HG02588 (cell line): ENCODE results near the gene GPR162.
"Not testable (repeated sequence)": the region's sequence is repeated elsewhere in the genome, so short reads cannot be mapped to it uniquely, and the experiment has no call there.

Source experiments
- ATAC-seq: cut with Tn5 transposase; IDR thresholded peaks from one replicate; pipeline ENCODE4 v1.9.1; 2021; ENCODE audit warnings: mild to moderate bottlenecking, moderate library complexity; ENCODE audit not compliant: unreplicated experiment

Gene GPR162

DNA sequence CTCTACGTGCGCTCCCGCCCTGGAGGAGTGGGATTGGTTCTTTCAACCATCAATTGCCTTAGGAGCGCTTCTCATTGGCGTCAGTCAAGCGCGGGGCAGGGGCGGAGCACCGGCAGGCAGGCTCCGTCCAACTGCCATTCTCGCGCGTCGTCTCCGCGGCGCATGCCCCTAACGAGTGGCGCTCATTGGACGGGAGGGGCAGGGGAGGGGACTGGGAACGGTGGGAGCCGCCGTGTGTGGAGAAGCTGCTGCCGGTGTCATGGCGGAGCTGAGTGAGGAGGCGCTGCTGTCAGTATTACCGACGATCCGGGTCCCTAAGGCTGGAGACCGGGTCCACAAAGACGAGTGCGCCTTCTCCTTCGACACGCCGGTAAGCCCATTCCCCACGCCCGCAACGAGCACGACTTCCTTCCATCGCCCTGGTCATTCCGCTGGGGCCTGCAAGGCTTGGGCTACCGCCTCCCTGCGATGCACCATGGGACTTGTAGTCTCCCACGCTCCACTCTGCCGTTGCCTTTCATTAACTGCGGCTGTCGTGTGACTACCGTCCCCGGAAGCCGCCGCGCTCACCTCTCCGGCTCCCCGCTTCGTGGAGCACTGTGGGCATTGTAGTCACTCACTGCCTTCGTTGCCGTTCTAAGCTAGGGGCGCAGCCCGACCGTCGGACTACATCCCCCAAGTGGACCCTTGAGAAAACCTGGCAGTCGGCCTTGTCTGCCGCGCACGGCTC, 30.5 kb downstream of the GPR162 start, which contains the start of gene USP5:
Gene USP5 (plus strand): TSS at position 230 of the 730 bp plus-strand sequence. CDS start 30 bp downstream, at position 260.
- ATAC-seq: peak; percentile 70

DNA sequence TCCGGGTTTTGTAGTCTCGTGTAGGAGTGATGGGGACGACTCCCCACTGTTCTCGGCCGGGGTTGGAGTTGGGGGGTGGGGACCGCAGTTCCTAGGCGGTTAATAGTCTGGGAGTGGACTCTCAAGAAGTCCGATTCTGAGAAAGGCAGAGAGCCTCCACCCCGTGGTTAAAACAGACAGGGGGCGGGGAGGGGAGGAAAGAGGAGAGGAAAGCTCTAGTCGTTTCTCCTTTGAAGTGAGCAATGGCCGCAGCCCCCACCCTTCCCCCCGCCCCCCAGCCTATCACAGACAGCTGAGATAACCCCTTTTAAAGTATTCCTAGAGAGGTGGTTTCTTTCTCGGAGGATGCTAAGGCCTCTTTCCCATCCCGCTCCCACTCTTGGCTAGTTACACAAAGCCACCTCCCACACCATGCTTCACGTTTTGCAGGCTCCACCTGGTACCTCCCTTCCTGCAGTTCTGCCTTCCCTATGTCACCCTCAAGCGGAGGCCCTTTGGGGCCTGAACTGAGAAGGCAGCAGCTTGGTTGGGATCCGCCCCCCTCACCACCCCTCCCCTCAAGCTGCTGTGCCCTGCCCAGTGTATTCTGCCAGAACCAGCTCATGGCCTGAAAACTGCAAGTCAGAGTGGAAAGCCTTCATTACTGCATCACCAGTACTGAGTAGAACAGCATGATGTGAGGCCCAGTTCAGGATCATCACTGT, 31.2 kb downstream of the GPR162 start:
- ATAC-seq: no peak

DNA sequence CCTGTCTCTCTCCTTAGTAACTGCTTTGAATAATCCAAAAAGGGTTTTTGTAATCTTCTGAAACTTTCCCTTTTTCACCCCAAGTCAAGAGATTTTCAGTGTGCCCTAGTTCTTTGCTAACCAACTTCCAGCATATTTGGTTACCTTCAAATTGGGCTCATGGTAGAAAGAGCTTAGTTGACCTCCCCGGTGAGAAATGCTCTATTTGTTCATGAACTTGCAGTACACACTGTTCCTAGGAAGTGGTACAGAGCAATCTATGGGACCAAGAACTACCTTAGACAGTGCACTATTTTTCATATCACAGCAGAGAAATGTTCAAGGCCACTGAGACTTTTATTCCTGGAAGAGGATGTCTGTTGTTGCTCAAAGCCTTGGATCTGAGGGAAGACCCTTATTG, 32.0 kb downstream of the GPR162 start:
- ATAC-seq: no peak

DNA sequence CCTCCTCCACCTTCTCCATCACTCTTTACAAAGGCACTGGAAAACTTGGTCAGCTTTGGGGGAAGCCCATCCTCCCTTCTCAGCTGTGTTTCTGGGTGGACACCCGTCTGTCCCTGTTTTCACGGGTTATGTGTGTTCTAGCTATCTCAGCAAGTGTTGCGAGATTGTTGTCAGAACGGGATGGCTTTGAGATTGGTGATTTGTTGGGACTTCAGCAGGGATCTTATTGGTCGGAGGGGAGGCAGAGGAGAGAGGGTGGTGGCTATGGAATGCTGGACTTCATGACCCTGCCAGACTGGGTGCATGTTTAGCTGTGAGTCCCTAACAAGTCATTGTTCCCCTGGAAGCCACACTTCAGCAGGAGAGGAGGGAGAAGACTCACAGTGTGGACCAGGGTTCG, 32.4 kb downstream of the GPR162 start:
- no peak for ATAC-seq

DNA sequence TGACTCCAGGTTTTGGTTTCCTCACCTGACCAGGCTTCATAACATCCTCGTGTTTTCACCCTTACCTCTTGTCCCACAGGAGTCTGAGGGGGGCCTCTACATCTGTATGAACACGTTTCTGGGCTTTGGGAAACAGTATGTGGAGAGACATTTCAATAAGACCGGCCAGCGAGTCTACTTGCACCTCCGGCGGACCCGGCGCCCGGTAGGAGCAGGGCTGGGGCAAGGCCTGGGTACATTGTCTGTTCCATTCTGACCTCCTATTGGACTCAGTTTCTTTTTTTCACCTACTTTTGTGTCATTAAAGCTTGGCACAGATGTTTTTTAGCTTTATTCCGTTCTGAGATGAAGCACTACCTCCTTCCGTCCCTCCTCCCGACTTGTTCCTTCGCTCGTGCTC, 33.7 kb downstream of the GPR162 start:
- no peak for ATAC-seq

DNA sequence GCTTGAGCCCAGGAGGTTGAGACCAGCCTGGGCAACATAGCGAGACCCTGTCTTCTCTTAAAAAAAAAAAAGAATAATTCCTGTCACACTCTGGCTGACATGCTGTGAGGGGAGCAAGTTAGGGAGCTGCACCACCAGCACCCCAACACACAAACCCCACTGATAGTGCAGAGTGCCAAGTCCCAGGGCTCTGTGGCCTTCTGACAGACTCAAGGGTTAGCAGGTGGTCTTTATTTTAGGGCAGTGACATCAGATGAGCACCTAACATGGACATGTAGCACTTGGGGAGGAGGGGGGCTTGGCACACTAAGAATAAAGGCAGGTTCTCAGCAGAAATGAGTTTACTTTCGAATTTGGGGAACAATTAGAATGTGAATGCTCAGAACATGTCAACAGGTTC, 37.2 kb downstream of the GPR162 start:
- no peak for ATAC-seq

DNA sequence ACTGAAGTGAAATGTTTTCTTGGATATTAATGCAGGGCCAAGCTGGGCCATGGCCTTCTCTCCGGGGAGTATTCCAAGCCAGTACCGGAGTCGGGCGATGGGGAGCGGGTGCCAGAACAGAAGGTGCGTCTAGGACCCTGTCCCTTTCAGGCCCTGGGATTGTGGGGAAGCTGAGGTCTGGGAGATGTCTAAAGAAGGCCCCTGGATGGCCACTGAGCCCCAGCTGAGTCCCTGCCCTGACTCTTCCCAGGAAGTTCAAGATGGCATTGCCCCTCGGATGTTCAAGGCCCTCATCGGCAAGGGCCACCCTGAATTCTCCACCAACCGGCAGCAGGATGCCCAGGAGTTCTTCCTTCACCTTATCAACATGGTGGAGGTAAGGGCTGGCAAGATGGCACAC, 38.5 kb downstream of the GPR162 start:
- no peak for ATAC-seq

DNA sequence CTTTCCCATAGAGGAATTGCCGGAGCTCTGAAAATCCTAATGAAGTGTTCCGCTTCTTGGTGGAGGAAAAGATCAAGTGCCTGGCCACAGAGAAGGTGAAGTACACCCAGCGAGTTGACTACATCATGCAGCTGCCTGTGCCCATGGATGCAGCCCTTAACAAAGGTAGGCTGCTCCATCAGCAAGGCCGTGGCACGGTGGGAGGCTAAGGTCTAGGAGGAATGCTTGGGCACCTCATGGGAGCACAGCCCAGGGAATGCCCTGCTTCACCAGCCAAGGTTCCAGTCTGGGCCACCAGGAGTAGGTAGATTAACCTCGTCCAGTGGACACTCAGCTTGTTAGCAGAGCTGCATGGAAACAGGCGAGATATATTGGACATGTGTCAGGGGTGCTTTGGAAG, 39.3 kb downstream of the GPR162 start:
- no peak for ATAC-seq

DNA sequence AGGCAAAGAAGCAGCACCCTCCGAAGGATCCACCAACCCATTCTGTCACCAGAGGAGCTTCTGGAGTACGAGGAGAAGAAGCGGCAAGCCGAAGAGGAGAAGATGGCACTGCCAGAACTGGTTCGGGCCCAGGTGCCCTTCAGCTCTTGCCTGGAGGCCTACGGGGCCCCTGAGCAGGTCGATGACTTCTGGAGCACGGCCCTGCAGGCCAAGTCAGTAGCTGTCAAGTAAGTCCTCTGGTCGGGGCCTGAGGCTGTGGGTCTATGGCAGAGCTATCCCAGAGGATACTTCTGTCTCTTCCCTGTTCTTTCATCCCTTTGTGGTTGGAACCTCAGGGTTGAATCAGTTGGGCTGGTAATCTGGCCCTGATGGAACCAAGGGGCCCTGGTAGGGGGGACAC, 39.8 kb downstream of the GPR162 start:
- ATAC-seq: no peak

DNA sequence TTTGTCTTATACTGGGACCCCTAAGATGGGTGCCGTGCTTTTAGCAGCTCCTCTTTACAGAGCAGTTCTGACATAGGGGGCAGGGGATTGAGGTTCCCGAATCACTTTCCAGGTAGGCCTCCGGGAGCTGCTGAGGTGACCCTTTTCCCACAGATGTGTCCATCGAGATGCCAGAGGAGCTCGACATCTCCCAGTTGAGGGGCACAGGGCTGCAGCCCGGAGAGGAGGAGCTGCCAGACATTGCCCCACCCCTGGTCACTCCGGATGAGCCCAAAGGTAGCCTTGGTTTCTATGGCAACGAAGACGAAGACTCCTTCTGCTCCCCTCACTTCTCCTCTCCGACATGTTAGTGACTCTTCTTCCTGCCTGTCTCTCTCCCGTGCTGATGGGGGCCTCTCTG, 41.4 kb downstream of the GPR162 start:
- ATAC-seq: no peak

DNA sequence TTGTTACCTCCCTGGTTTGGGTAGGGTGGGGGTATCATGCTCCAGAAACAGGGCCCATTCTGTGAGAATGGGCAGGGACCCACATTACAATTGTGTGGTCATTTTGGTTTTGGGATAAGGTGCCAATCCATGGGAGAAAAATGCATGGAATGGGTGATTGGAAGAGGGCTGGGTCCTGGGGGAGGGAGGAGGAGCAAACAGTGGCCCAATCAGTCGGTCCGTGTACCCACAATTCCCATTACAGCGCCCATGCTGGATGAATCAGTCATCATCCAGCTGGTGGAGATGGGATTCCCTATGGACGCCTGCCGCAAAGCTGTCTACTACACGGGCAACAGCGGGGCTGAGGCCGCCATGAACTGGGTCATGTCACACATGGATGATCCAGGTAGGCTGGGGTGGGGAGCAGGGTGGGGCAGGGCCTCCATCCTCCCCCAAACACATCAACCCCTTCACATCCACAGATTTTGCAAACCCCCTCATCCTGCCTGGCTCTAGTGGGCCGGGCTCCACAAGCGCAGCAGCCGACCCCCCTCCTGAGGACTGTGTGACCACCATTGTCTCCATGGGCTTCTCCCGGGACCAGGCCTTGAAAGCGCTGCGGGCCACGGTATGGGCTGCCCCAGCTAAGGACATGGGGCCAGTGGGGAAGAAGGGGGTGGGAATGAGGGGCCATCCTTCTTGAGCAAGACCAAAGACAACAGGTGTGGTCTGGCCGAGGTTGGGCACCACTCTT, 42.1 kb downstream of the GPR162 start:
- ATAC-seq: no peak

DNA sequence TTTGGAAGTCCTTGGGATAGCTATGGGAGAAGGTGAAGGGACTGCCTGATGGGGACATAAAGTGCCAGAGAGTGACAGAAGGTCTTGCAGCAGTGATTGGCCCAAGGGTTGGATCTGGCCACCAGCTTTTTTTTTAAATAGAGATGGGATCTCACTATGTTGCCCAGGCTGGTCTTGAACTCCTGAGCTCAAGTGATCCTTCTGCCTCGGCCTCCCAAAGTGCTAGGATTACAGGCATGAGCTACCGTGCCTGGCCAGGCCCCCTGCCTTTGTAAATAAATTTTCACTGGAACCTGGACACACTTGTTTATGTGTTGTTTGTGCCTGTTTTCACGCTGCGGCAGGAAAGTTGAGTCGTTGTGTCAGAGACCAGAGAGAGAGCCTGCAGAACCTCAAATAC, 43.7 kb downstream of the GPR162 start:
- not testable (repeated sequence) for ATAC-seq

DNA sequence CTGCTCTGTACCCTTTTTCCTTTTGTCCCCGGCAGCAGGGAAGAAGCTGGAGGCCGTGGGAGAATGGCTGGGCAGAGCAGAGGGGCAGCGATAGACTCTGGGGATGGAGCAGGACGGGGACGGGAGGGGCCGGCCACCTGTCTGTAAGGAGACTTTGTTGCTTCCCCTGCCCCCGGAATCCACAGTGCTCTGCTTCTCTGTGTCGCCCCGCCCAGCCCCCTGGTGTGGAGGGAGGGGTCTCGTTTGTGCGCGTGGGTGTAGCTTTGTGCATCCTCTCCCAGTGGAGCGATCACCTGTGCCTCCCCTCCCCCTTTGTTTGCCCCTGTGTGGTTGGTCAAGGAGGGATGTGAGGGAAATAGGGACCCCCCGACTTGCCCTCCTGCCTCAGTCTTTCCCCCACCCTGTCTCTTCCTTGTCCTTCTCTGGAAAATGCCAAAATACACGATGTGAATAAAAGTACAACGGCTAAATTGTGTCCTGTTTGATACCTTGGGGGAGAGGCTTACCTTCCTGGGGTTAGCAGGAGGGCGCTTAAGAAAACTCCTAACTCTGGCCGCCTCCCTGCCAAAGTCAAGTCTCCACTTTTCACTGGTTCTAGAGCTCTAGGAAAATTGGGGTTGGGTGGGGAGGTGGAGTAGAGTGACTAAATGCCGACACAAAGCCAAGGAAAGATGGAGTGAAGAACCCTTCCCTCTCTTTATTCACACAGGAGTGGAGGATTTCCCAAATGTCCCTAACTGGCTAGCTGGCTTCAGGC, 44.7 kb downstream of the GPR162 start:
- no peak for ATAC-seq

DNA sequence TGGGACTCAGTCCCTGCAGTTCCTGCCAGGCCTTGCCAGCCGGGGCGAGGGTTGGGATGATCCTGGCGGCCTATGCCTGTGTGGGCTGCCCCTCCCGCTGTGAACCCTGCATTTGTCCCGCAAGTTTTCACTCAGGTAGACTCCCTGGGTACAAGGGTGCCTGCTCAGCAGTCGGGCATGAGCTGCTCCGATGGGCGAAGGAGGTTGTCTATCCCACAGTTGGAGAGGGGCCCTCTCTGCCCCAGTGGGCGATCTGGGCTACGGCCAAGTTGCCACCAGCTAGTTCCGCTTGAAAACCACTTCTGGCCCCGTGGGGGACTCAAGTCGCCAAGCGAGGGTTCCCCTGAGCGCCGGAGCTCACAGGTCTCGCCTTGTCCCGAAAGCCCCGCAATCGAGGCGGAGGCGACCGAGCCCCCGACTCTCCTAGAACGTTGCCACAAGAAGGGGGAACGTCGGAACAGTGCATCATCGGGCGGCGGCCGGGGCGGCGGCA, 45.3 kb downstream of the GPR162 start:
- peak; percentile 14 for ATAC-seq

DNA sequence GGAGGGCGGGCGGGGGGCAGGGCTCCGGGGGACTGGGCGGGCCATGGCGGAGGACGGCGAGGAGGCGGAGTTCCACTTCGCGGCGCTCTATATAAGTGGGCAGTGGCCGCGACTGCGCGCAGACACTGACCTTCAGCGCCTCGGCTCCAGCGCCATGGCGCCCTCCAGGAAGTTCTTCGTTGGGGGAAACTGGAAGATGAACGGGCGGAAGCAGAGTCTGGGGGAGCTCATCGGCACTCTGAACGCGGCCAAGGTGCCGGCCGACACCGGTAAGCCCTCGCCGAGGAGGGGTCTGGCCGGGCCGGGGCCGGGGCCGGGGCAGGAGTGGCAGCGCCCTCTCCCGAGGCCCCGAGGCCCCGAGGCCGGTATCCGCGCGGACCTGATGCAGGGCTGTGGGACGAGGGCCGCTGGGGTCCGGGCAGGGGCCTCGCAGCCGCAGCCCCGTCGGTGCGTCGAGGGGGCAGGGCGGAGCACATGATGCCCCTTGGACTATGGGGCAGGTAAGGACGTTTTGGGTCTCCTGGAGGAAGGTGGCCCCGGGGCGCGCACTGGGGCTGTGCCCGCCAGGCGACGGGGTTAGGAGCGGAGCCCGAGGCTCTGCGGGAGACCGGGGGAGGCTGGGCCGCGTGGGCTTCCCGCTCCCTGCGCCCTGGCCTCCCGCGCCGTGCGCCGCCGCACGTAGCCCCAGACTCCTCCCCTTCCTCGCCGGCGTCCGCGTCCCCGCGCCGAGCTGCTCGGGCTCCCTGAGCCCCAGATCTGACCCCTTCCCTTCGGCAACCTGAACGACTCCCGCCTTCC, 46.0 kb downstream of the GPR162 start, which contains the start of gene TPI1:
Gene TPI1 (plus strand): TSS at position 119 of the 798 bp plus-strand sequence. CDS start 36 bp downstream, at position 155.
- peak; percentile 50 for ATAC-seq

DNA sequence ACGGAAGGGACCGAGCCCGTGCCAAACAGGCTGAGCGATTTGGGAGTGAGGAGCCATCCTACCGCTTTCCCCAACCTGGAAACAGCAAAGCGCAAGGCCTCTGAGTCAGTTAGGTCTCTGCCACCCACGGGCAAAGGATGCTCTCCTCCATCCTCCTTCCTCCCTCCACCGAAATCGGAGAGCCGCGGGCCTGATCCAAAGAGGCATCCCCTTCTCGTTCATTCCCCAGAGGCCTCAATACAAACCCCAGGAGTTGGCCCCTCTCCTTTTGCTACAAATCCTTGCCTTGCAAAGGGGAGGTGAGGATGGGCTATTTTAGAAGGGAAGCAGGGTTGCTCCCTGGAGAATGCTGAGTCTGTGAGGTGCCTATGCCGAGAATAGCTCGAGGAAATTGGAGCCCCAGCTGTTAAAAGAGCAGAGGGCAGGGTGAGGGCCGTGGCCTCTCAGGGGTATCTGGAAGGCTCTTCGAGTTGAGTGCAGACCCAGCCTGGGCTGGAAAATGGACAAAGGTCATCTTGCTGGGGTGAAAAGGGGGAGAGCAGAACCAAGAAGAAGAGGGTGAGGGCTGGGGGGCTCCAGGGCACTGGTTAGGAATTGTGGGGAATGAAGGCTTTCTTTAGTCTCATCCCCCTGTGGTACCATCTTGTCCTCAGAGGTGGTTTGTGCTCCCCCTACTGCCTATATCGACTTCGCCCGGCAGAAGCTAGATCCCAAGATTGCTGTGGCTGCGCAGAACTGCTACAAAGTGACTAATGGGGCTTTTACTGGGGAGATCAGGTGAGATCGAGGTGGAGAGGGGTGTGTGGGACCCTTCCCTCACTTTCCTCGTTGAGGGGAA, 46.8 kb downstream of the GPR162 start:
- no peak for ATAC-seq

DNA sequence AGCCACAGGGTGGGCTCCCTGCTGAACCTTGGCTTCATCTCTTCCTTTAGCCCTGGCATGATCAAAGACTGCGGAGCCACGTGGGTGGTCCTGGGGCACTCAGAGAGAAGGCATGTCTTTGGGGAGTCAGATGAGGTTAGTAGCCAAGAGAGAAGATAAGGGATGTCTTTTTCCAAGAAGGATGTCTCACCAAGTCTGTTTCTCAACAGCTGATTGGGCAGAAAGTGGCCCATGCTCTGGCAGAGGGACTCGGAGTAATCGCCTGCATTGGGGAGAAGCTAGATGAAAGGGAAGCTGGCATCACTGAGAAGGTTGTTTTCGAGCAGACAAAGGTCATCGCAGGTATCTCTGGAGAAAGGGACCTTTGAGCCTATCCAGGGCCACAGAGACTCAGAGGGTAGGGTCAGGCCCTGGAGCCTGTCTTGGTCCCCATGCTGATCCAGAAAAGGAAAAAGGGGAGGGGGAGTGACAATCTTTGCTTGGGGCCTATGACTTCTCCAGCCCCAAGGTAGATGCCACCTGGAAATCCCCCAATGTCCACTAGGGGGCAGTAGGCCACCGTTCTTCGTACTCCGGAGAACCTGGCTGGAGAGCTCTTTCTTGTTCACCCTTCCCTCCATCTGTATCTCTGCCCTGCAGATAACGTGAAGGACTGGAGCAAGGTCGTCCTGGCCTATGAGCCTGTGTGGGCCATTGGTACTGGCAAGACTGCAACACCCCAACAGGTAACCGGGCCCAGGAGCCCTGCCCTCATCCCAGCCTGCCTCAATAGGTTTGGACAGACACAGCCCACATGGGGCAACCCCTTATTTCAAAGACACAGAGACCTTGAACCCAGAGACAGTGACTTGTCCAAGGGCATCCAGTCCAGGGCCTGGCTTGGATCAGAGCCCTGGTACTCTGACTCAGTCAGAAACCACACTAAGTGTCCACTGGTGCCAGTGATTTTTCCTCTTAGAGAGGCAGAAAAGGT, 47.7 kb downstream of the GPR162 start:
- no peak for ATAC-seq

DNA sequence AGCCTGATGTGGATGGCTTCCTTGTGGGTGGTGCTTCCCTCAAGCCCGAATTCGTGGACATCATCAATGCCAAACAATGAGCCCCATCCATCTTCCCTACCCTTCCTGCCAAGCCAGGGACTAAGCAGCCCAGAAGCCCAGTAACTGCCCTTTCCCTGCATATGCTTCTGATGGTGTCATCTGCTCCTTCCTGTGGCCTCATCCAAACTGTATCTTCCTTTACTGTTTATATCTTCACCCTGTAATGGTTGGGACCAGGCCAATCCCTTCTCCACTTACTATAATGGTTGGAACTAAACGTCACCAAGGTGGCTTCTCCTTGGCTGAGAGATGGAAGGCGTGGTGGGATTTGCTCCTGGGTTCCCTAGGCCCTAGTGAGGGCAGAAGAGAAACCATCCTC, 48.7 kb downstream of the GPR162 start:
- ATAC-seq: not testable (repeated sequence)
